Germinal center (tissue), 1 donor: Measurements from ENCODE around the gene RBM41.
A peak's percentile ranks its signal among the peaks of the same experiment; 100 is the strongest.
"Not testable (repeated sequence)": the region's sequence is repeated elsewhere in the genome, so short reads cannot be mapped to it uniquely, and the experiment has no call there.

Experiments
- DNase-seq: peaks from one replicate; pipeline ENCODE4 v3.0.0; 2012; ENCODE audit warnings: mixed read lengths, low spot score

The RBM41 gene

GRCh38 chrX:107118322-107119147, at the start of gene RBM41:
Gene RBM41, minus strand, starts transcription at chrX:107118822. Its CDS starts 49 bp downstream, at chrX:107118773.
- peak; percentile 42 for DNase-seq

- no peak for DNase-seq
These were observed 49.6 kb upstream of the RBM41 start for GRCh38 chrX:107168257-107168656.

- no peak for DNase-seq
These were observed 48.7 kb upstream of the RBM41 start for GRCh38 chrX:107167163-107167921.

- not testable (repeated sequence) for DNase-seq
These were observed 39.0 kb upstream of the RBM41 start for GRCh38 chrX:107157618-107158017.

GRCh38 chrX:107155621-107156430, 37.2 kb upstream of the RBM41 start:
- DNase-seq: not testable (repeated sequence)

- no peak for DNase-seq
These were observed 36.4 kb upstream of the RBM41 start for GRCh38 chrX:107154787-107155620.

- no peak for DNase-seq
These were observed 34.4 kb upstream of the RBM41 start for GRCh38 chrX:107153005-107153404.

- DNase-seq: no peak
These were observed 28.0 kb upstream of the RBM41 start for GRCh38 chrX:107146670-107147069.

- no peak for DNase-seq
These were observed 17.3 kb upstream of the RBM41 start for GRCh38 chrX:107135965-107136307.

GRCh38 chrX:107135049-107135964, 16.7 kb upstream of the RBM41 start:
- no peak for DNase-seq

GRCh38 chrX:107123750-107124149, 5.1 kb upstream of the RBM41 start:
- DNase-seq: no peak

- no peak for DNase-seq
These were observed 661 bp upstream of the RBM41 start for GRCh38 chrX:107119283-107119682.

- peak; percentile 3 for DNase-seq
These were observed 665 bp downstream of the RBM41 start for GRCh38 chrX:107117993-107118321.

GRCh38 chrX:107107459-107107858, 11.2 kb downstream of the RBM41 start:
- no peak for DNase-seq

GRCh38 chrX:107102980-107103379, 15.6 kb downstream of the RBM41 start:
- DNase-seq: no peak

- DNase-seq: no peak
These were observed 42.5 kb downstream of the RBM41 start for GRCh38 chrX:107076158-107076557.

- not testable (repeated sequence) for DNase-seq
These were observed 60.9 kb downstream of the RBM41 start for GRCh38 chrX:107057731-107058130.

GRCh38 chrX:107054978-107055377, 63.6 kb downstream of the RBM41 start:
- no peak for DNase-seq

GRCh38 chrX:107050195-107050709, 68.4 kb downstream of the RBM41 start:
- DNase-seq: no peak

- no peak for DNase-seq
These were observed 71.0 kb downstream of the RBM41 start for GRCh38 chrX:107047622-107048021.
